ENCODE results near the gene KCNJ11. TPM values are rescaled to one million over a fixed set of nuclear protein-coding genes. Genes with fewer than 3 reads are reported as not detected.

The KCNJ11 gene
- total RNA-seq, 1 donor from 2014 or later: 2.0 TPM

- intact Hi-C loops (cut with micrococcal nuclease): no loop called here
Observed at GRCh38 chr11:17369094-17369493, 19.4 kb downstream of the KCNJ11 start.

DNA sequence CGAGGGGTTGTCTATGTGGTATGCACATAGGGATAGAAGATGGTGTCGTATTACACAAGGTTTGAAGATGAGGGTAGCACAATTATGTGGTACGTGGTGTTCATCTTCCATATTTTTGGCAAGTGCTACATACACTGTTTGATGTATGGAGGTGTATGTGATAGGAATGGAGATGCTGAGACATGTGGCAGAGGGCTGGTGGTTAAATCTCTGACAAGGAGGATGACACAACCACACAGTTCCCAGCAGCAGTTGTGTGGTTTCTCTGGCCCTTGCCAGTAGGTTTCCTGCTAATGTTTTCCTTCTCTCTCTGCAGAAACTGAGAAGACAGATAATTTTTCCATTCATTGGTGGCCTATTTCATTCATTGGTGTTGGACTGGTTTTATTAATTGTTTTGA, 19.9 kb downstream of the KCNJ11 start:
- intact Hi-C loops (cut with micrococcal nuclease): no loop called here

DNA sequence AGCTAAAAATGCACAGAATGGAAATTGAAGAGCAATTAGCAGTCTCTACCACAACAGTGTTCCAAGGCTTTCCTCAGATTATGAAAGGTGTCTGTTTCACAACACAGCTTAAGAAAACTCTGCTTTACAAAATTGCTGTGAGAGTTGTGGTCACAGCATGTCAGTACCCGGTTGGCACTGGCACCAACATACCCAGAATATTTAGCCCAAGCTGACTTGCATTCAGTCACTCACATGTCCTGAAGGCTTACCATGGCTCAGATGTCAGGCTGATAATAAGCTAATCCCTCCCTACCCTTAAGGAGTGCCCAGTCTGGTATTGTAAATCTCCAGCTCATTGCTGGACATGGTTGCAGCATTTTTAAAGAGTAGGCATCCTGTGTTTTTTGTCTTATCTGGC, 22.0 kb downstream of the KCNJ11 start:
- intact Hi-C loops (cut with micrococcal nuclease): no loop called here

- intact Hi-C loops (cut with micrococcal nuclease): loop anchor here (1.0 to 5.0 kb wide), 6 partner anchors 30 to 452 kb away; partner anchors contain the start of gene RPS13
Observed at GRCh38 chr11:17354601-17354991, 33.9 kb downstream of the KCNJ11 start.

DNA sequence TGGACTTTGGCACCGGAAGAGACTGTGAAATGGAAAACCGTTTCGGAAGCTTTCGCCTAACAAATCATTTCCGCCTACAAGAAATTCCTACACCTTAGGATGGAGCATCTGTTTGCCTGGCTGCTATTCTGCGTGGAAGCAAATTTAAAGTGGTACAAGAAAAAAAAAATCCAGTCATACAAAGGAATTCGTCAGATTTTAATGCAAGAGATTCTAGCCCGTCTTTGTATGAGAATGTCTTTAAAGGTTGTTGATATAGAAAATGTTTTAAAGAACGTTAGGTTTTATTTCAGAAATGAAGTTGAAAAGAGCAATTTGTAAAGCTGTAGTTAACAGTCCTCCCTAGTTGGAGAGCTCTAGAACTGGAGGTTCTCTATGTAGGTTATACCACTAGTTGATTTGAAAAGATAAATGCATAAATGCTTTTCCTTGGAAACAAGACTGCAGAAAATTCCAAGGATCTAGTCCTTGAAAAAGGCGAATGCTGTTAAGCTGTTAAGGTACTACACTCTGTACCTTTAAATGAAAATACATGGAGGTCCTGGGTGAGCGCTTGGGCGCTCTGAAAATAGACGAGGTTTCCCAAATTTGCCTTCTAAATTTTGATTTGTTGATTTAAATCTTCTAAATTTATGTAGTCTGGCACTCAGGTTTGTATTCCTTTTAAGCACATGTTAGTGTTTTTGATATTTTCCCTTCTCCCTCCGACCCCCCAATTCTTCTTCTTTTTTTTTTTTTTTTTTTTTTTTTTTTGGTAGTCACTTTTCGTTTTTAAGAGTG, 34.4 kb downstream of the KCNJ11 start:
- intact Hi-C loops (cut with micrococcal nuclease): loop anchor here (1.0 to 5.0 kb wide), 8 partner anchors 31 to 452 kb away; partner anchors contain the start of gene RPS13

GRCh38 chr11:17352950-17353820, 35.3 kb downstream of the KCNJ11 start:
- intact Hi-C loops (cut with micrococcal nuclease): loop anchor here (1.0 to 5.0 kb wide), 4 partner anchors 56 to 451 kb away; no protein-coding TSS in a partner anchor

DNA sequence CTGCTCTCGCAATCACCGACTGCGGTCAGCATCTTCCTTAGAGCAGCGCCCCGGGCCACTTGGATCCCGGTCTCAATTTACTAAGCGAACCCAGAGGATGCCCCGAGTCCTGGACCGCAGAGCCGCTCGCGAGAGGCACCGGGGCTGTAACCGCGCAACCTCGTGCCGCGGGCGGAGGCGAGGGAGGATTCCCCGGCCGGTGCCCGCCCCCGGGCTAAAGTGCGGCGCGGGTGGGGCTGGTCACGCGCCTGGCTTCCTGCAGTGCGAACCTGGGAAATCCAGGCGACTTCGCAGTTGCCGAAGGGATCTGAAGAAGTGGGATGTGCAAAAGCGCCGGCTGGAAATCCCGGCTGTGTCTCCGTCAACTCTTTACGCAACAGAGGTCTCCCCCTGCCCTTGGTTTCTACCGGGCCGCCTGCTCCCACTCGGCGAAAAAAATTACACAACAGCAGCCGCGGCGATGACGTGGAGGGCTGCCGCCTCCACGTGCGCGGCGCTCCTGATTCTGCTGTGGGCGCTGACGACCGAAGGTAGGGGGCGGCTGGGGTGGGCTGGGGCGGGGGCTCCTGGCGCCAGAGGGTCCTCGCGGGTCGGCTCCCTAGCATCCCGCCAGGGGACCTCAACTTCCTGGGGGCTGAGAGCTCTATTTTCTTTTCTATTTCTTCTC, 36.8 kb downstream of the KCNJ11 start, which contains the start of gene NCR3LG1:
NCR3LG1 (plus strand) TSS at position 291 of the 667 bp plus-strand sequence; CDS start at position 461, 170 bp downstream.
- intact Hi-C loops (cut with micrococcal nuclease): loop anchor here (5.0 kb wide), 2 partner anchors 54 to 449 kb away; no protein-coding TSS in a partner anchor

- intact Hi-C loops (cut with micrococcal nuclease): loop anchor here (5.0 kb wide), 2 partner anchors 54 to 449 kb away; no protein-coding TSS in a partner anchor
Observed at GRCh38 chr11:17351172-17351509, 37.3 kb downstream of the KCNJ11 start.

DNA sequence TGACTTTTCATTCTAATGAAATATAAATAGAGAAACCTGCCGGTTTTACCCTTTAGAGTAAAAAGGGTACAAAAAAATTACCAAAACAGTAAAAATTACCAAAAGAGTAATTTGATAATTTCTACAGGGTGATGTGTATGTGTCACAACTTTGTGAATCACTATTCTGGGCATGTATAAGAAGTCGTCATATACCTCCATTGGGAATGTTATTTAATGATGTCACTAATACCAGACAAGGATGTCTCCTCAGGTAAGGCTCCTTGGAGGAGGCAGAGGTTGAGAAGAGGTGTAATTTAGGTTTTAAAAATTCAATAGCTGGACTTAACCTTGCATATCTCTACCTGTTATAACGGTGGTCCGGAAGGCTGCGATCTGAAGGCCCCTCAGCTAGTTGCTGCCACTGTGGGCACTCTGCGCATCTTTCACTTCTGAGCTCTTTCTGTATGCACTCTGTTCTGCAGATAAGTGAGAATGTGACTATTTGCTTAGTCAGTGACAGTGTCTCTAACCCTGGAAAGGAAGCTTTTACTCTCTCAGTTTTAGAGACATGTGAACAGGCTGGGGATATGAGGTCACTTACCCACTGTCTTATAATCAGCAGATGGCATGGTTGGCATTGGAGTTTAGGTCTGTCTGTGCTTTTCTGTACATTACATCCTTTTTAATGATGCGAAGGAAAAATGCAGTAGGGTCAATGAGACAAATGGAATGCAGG, 37.8 kb downstream of the KCNJ11 start:
- intact Hi-C loops (cut with micrococcal nuclease): loop anchor here (5.0 kb wide), 2 partner anchors 53 to 448 kb away; no protein-coding TSS in a partner anchor

DNA sequence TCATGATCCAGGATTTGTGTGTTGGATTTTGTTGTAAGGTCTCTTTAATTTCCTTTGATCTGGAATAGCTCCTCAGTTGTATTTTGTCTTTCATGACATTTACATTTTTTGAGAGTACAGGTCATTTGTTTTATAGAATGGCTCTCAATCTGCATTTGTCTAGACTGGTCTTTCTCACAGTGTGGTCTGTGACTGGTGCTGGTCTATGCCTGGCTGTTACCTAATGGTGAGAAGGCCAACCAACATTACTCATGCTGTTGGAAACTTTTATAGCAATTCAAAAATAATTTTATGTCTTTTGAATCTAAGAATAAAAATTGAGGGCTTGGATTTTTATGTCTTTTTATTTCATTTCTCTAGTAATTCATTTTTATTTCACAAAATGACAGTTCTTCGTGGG, 40.8 kb downstream of the KCNJ11 start:
- intact Hi-C loops (cut with micrococcal nuclease): no loop called here

GRCh38 chr11:17343907-17344306, 44.6 kb downstream of the KCNJ11 start:
- intact Hi-C loops (cut with micrococcal nuclease): no loop called here

DNA sequence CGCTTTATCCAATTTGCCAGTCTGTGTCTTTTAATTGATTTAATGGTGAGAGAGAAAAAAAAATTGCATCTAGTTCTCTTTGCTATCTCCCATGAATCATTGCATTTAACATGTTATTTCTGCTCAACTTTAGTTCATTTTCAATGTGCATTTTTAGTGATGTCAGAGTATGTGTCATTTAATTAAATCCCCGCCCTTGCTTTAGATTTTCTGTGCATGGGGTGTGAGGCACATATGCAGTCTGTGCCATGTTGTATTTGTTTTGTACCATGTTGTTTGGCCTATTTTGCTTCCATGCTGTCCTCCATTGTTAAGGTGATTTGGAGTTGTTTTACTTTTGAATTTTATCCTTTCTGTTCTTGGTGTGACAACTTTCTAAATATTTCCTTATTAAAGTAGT, 45.2 kb downstream of the KCNJ11 start:
- intact Hi-C loops (cut with micrococcal nuclease): no loop called here

Other genes with a start within 250 kb of the KCNJ11 start
- gene PIK3C2A, start 180.7 kb downstream of the KCNJ11 start, total RNA-seq: 17.3 and 19.0 TPM in 2 replicates
- 207 and 210 TPM in 2 replicates for gene NUCB2, start 111.9 kb downstream of the KCNJ11 start, total RNA-seq
- gene NCR3LG1, start 36.9 kb downstream of the KCNJ11 start, total RNA-seq: 0.82 and 1.0 TPM in 2 replicates
- gene ABCC8, start 88.2 kb upstream of the KCNJ11 start, total RNA-seq: 0.50 and 1.3 TPM in 2 replicates
- not detected in 2 replicates for gene USH1C, start 155.8 kb upstream of the KCNJ11 start, total RNA-seq
- gene OTOG, start 158.6 kb upstream of the KCNJ11 start, total RNA-seq: not detected in 2 replicates